HPDE6-E6E7 (cell line): ENCODE data around the gene SGCE.
"Not testable (repeated sequence)": the region's sequence is repeated elsewhere in the genome, so short reads cannot be mapped to it uniquely, and the experiment has no call there.

ENCODE experiments used
- DNase-seq: peaks from one replicate; pipeline ENCODE4 v3.0.0; 2011; ENCODE audit warnings: missing footprints; ENCODE audit errors: extremely low spot score

Gene SGCE, protein sequence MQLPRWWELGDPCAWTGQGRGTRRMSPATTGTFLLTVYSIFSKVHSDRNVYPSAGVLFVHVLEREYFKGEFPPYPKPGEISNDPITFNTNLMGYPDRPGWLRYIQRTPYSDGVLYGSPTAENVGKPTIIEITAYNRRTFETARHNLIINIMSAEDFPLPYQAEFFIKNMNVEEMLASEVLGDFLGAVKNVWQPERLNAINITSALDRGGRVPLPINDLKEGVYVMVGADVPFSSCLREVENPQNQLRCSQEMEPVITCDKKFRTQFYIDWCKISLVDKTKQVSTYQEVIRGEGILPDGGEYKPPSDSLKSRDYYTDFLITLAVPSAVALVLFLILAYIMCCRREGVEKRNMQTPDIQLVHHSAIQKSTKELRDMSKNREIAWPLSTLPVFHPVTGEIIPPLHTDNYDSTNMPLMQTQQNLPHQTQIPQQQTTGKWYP

DNA sequence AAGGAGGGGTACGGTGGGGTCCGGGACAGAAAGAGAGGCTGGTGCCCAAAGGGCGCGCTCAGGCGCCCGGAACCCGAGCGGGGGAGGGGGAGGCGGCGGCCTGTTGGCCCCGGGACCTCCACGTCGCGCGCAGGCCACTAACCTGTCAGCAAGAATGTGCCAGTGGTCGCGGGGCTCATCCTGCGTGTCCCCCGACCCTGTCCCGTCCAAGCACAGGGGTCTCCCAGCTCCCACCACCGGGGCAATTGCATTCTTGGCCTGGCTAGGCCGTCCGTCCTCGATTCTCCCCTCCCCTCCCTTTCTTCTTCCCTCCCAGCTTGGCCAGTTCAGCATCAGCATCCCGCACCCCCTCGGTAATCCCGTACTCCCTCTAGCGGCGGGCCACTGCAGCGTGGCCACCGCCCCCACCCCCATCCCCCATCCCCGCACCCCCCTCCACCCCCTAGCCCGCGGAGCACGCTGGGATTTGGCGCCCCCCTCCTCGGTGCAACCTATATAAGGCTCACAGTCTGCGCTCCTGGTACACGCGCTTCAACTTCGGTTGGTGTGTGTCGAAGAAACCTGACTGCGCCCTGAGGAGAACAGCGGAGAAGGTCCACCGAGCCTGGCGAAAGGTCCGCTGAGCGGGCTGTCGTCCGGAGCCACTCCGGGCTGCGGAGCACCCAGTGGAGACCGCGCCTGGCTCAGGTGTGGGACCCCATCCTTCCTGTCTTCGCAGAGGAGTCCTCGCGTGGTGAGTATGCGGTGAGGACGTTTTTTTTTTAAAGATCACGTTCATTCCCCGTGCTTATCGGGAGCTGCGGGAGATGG lies at the start of gene SGCE:
Gene SGCE, minus strand, starts transcription at position 286 of the 810 bp plus-strand sequence. Its CDS starts 35 bp downstream, at position 251.
- peak; percentile 51 for DNase-seq

DNA sequence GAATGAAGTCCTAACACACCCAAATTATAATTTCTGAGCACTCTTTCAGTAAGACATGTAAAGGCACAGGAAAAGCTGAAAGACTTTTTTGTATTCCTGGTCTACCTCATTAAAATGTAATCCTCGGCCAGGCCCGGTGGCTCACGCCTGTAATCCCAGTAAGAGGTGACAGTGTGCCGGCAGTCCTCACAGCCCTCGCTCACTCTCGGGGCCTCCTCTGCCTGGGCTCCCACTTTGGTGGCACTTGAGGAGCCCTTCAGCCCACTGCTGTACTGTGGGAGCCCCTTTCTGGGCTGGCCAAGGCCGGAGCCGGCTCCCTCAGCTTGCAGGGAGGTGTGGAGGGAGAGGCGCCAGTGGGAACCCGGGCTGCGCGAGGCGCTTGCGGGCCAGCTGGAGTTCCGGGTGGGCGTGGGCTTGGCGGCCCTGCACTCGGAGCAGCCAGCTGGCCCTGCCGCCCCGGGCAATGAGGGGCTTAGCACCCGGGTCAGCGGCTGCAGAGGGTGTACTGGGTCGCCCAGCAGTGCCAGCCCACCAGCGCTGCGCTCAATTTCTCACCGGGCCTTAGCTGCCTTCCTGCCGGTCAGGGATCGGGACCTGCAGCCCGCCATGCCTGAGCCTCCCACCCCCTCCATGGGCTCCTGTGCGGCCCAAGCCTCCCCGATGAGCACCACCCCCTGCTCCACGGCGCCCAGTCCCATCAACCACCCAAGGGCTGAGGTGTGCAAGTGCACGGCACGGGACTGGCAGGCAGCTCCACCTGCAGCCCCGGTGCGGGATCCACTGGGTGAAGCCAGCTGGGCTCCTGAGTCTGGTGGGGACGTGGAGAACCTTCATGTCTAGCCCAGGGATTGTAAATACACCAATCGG lies 49.5 kb upstream of the SGCE start:
- DNase-seq = not testable (repeated sequence)

DNA sequence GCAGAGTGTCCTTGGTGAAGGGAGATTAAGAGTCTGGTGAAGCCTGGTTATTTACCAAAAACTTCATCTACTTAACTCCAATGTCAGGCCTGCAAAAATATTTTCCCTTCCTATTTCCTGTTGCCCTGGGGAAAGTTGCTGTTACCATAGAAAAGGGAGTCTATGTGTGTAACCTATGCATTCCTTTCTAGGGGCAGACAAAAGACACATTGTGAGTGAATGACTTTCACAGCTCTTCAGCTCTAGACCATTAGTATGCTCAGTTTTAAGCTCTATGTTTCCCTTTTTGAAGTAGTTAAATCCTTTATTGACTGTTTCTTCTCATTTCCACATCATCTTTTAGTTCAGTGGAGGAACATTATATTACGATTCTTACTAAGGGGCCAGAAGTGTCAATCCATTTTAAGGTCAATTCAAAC lies 45.6 kb upstream of the SGCE start:
- DNase-seq = peak; percentile 11

DNA sequence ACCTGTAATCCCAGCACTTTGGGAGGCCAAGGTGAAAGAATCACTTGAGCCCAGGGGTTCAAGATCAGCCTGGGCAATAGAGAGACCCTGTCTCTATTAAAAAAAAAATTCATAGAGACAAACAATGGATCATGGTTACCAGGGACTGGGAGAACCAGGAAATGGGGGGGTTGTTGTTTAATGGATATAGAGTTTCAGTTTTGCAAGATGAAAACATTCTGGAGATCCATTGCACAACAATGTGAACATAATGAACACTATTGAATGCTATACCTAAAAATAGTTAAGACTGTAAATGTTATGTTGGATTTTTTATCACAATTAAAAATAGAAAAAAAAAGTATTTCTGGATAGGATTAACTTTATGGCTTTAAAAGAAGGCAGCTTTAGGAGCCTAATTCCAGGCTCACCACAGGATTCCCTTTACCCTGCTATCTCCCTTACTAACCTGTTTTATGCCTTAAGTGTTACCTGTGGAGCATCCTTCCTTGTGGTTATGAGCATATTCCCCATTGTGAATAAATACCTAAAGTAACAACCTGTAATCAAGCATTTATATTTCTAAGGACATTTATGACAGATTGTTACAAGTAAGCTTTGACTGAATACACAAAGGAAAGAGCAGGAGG lies 45.1 kb upstream of the SGCE start:
- no peak for DNase-seq

DNA sequence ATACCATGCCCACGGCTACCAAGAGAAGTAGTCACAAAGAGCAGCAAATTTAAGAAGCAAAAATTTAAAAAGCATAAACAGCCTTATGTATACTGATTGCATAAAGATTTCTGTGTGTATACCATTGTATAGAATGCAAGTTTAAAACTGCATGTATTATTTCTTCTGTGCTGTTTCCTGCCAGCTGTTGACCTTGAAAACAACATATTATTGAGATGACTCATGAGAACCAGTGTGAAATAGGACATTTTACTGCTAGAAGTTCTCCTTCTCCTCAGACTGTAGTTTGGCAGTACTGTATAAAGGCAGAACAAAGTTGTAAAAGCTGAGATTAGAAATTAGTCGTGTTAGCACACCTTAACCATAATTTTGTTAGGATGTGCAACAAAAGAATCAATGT lies 42.3 kb upstream of the SGCE start:
- DNase-seq = no peak

DNA sequence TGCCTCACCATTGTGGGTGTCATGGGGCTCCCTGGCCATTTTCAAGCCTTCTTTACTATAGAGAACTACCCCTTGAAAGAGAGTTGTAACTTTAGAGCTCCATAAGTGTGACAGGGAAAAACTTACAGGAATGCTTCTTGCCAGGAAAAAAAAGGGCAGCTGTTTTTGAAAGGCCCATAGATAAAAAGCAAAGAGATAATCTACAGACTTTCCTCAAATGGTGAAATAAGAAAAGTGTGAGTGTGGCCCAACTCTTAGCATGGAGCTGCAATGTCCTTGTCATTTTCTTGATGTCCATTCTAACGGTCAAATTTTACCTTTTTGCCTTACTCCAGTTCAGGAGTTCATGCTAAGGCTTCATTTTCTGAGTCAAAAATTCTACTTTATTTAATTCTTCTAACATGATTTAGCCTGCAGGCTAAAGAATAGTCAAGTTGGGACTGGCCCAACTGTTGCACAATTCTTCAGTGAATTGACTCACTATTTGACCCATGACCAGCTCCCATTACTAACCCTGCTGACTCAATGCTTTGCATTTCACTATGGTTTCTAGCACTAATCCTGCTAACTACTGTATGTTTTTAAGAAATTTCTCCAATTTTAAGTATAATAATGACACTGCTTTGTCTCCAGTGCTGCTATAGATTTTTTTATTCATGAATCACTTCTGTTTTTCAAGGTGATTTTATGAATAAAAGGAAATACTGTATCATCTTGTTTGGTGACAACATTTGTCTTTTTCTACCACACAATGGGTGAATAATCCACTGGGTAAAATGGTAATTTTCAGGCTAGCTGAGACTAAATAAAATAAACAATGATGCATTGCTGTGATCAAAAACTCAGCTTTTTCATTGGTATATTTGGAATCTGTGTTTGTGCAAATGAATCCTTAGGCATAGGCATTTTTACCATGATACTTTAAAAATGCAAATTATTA lies 41.4 kb upstream of the SGCE start:
- DNase-seq = peak; percentile 63

DNA sequence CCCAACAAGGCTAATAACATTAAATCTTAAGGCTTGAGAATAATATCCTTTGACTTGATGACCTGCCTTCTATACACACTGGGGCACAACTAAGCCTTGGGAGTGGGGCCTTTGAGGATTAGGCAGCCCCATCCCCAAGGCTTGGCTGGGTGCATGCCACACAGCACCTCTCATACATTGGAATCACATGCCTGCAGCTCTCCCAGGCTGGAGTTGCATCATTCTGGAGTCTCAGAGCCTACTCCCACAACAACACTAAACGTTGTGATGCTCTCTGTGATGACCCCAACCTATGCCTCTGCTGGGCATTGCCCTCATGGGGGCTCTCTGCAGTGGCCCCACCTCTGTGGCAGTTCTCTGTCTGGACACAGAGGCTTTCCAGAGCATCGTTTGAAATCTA lies 31.9 kb upstream of the SGCE start:
- no peak for DNase-seq

DNA sequence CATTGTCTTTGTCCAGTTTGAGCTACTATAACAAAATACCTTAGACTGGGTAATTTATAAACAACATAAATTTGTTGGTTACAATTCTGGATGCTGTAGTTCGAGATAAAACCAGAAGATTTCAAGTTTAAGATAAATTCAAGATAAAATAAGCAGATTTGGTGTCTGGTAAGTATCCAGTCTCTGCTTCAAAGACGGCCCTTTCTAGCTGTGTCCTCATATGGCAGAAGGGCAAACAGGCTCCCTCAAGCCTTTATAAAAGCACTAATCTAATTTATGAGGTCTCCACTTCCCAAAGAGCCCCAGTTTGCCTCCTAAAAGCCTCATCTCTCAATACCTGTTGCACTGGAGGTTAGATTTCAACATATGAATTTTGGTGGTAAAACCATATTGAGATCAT lies 31.1 kb upstream of the SGCE start:
- DNase-seq = no peak

DNA sequence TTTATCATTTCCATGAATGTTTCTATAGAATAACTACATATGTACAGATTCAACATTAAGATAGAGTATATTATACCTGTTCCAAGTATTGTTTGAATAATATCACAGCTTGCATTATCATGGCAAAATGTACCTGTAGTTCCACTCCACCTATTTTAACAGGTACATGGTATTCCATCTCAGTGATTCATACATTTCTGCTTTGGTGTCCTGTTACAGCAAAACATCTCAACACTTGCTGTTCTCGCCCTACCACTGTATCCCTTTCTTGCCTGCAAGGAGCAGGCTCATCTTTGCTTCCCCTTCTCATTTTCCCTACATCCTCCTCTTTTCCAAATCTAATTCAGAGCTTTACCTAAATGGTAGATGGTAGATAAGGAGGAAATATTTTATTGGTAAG lies 27.1 kb upstream of the SGCE start:
- no peak for DNase-seq

DNA sequence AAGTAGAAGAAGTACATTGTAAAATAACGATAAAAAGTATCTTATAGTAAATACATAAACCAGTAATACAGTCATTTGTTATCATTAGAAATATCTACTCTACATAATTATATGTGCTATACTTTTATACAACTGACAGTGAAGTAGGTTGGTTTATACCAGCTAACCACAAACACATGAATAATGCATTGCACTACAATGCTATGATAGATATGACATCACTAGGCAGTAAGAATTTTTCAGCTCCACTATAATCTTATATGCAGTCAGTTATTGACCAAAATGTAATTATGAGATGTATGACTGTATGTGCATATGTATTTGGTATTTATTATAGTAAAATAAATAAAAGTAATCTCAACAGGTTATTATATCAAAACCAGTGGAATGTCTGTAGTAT lies 23.4 kb upstream of the SGCE start:
- DNase-seq = no peak

DNA sequence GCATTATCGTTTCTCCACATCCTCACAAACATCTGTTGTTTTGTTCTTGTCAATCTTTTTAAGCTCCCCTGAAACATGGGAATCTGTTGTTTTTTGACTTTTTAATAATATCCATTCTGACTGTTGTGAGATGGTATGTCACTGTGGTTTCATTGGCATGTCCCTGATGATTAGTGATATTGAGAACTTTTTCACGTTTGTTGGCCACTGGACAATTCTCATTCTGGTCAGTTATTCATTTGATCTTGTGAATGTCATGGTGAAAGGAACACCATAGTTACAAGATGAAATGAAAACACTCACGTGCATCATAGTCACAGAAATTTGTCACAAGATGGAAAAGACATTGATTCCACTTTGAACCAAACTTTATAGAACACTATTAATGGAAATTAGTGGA lies 20.5 kb upstream of the SGCE start:
- DNase-seq = no peak

DNA sequence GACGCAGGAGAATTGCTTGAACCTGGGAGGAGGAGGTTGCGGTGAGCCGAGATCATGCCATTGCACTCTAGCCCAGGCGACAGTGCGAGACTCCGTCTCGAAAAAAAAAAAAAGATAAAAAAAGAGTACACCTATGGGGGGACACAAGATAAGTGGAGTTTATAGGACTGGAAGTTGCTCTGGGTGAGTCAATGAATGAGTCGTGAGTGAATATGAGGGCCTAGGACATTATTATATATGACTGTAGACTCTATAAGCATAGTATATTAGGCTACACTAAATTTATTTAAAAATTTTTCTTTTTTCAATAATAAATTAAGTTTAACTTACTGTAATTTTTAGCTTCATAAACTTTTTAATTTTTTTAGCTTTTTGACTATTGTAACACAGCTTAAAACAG lies 19.4 kb upstream of the SGCE start:
- DNase-seq = no peak

DNA sequence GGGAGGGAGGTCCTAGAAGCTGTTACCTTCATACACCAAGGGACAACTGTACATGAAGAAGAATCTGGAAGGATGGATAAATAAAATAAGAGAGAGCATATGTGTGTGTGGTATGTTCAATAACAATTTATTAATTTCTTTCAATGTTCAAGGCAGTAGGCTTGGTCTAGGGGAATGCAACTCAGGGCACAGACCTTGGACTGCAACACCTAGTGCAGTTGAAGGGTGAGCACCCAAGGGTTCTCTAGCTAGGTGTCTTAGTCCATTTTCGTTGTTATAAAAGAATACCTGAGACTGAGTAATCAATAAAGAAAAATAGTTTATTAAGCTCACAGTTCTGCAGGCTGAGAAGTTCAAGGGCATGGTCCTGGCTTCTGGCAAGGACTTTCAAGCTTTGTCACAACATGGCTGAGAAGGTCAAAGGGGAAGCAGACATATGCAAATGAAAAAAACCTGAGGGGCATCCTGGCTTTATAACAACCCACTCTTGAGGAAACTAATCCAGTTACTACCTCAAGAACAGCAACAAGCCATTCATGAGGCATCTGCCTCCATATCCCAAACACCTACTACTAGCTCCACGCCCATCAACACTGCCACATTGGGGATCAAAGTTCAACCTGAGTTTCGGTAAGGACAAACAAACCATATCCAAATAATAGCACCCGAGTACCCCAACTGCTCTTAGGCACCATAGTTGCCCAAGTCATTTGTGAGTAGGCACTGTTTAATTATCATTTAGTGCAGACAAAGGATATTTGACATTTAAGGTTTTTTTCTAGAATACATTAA lies 15.7 kb upstream of the SGCE start:
- no peak for DNase-seq

DNA sequence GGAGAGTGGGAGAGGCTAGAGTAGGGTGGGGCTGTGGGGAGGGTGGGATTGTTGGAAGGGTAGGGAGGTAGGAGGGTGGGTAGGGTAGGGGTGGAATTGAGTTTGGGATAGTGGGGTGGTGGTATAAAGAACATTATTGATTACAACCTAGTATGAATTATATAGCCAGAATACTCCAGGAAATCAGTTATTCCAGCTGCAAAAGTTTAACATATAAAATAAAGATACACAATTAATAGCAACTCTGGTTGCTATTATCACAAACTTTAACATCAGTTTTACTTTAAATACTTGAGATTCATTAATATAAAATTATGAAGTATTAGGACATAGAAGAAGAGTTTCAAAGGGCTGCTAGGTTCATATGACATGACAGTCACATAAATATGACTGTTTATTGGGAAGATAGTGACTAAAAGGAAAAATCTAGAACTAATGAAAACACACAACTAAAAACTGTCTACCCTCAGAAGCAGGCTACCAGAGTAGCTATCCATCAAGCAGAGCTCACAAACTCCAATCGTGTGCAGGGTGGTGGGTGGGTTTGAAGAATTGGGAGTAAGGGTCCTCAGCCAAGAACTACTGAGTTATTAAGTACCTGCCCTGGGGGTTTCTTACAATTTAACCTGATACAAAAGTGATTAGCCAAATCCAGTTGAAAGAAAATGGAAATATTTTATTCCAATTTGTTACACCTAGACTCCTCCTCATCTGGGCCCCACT lies 14.0 kb upstream of the SGCE start:
- no peak for DNase-seq

DNA sequence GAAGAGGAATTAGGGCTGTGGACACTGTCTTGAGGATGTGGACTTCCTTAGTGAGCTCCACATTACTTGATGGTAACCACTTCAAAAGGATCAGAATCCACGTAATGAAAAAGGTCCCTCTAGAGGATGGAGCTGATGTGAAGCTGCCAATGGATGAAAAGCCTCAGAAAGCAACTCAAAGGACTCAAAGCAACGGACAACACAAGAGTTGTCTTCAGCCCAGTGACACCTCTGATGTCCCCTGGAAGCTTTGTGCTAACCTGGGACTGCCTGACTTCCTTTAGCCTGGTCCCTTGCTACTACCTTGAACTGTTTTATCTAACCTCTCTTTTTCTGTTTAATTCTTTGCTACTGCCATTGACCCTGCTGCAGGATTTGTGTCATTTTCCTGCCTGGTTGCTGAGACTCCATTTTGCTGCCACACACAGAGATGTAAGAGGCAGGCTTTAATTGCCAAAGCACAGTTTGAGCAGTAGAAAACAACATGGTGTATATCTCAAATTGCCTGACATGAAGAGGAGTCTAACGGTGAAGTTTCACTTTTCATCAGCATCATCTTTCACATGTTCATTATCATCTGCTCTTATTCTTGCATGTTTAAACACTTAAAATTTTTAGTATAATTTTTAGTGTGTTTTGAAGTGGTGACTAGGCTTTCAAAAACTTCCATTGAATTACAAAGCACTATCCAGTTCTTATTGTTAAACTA lies 11.1 kb upstream of the SGCE start:
- no peak for DNase-seq

DNA sequence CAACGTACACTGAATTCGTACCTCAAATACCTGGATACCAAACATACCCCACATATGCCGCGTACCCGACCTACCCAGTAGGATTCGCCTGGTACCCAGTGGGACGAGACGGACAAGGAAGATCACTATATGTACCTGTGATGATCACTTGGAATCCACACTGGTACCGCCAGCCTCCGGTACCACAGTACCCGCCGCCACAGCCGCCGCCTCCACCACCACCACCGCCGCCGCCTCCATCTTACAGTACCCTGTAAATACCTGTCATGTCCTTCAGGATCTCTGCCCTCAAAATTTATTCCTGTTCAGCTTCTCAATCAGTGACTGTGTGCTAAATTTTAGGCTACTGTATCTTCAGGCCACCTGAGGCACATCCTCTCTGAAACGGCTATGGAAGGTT lies 9.5 kb upstream of the SGCE start:
- DNase-seq = no peak

DNA sequence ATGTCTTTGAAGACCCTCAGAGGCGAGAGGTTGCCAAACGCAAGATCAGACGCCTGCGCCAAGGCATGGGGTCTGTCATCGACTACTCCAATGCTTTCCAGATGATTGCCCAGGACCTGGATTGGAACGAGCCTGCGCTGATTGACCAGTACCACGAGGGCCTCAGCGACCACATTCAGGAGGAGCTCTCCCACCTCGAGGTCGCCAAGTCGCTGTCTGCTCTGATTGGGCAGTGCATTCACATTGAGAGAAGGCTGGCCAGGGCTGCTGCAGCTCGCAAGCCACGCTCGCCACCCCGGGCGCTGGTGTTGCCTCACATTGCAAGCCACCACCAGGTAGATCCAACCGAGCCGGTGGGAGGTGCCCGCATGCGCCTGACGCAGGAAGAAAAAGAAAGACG lies 8.1 kb upstream of the SGCE start:
- no peak for DNase-seq

DNA sequence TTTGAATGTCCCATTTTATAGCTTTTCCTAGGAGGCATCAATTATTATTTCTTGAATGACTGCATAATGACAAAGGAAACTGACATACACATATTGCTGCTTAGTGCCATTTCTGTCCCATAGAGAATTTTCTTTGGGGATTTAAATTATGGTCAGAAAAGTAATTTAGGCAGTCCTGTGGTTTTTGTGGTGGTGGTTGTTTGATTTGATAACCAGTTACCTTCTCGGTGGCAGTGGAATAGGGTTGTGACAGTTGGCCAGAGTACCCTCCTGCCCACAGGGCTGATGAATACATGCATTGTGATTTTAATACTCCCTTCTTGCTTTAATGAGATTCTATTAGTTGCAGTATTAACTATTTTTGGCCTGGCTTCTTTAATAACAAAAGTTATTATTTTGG lies 6.6 kb upstream of the SGCE start:
- no peak for DNase-seq
